Endothelial cell of umbilical vein (primary cell): ENCODE data around the gene EML3. TPM values are rescaled to one million over a fixed set of nuclear protein-coding genes. Genes with fewer than 3 reads are reported as not detected.

Experiments
- BruUV-seq: library from RNA; stranded (reverse); fragments of 400-500 nt; replicated peaks from 2 replicates; lab custom pipeline; 2021; lab: Mats Ljungman, UMichigan
- CTCF ChIA-PET: fragments of 300-600, 350-600 bp; sonication (Branson Sonifier 250); formaldehyde crosslinking; loops from one replicate; lab custom pipeline; 2021; ENCODE audit warnings: antibody characterized with exemption, inconsistent platforms; lab: Charles Lee
- POLR2A ChIA-PET: fragments of 300-600, 350-600 bp; sonication (Branson Sonifier 250); formaldehyde crosslinking; loops from one replicate; lab custom pipeline; 2021; ENCODE audit warnings: antibody characterized with exemption, inconsistent platforms; lab: Charles Lee
- DNase-seq: peaks from one replicate; pipeline ENCODE4 v3.0.0-alpha.2; 2011; ENCODE audit warnings: low read depth, low spot score
- FAIRE-seq: peaks from 2 replicates; lab custom pipeline; 2011; peaks lifted over from hg19 to GRCh38; lab: Jason Lieb, UNC
- H2AFZ ChIP-seq: 2 replicates; pipeline ENCODE4 v1.6.0; 2012; ENCODE audit warnings: low read depth, low read length, control low read depth, inconsistent platforms
- H3K27ac ChIP-seq: 2 replicates; pipeline ENCODE4 v1.5.1; 2011; ENCODE audit warnings: low read depth, mild to moderate bottlenecking, control low read depth, low read length, moderate library complexity; ENCODE audit not compliant: insufficient read depth
- H3K27me3 ChIP-seq, 2 experiments: 2 replicates each; pipeline versions ENCODE4 v1.6.0 to v1.6.1; 2011; ENCODE audit warnings: low read length in 2 of 2, mixed read lengths in 1 of 2; ENCODE audit not compliant: control insufficient read depth in 2 of 2, insufficient read depth in 2 of 2
- H3K36me3 ChIP-seq, 2 experiments: 2 replicates in 1 of 2; 3 replicates in 1 of 2; pipeline ENCODE4 v1.5.1; 2011; ENCODE audit warnings: low read length in 2 of 2, mild to moderate bottlenecking in 1 of 2, moderate library complexity in 1 of 2; ENCODE audit not compliant: control insufficient read depth in 2 of 2, insufficient read depth in 2 of 2; ENCODE audit errors: extremely low read depth in 1 of 2
- H3K4me1 ChIP-seq: 3 replicates; pipeline ENCODE4 v1.5.1; 2011; ENCODE audit warnings: mild to moderate bottlenecking, low read length; ENCODE audit not compliant: control insufficient read depth, insufficient read depth; ENCODE audit errors: extremely low read depth
- H3K4me2 ChIP-seq: 2 replicates; pipeline ENCODE4 v1.6.1; 2011; ENCODE audit warnings: low read length, control low read depth, mixed read lengths; ENCODE audit not compliant: insufficient read depth
- H3K4me3 ChIP-seq, 3 experiments: fragments of 200-600 bp in 1 of 3; sonication (generic), shearing (Covaris generic) in 1 of 3; replicated peaks in 1 of 3; 2 replicates each; pipeline ENCODE4 v1.5.1; 2011 to 2016; ENCODE audit warnings: control low read depth in 3 of 3, low read length in 3 of 3, mild to moderate bottlenecking in 2 of 3, inconsistent platforms in 1 of 3, low read depth in 1 of 3, moderate library complexity in 1 of 3; ENCODE audit not compliant: insufficient read depth in 1 of 3
- H3K79me2 ChIP-seq: 2 replicates; pipeline ENCODE4 v1.6.0; 2012; ENCODE audit warnings: low read length, inconsistent platforms; ENCODE audit not compliant: control insufficient read depth, insufficient read depth
- H3K9ac ChIP-seq: replicated peaks from 2 replicates; pipeline ENCODE3; 2011; ENCODE audit warnings: low read length, control low read depth; ENCODE audit not compliant: insufficient read depth; ENCODE audit errors: extremely low read depth
- H3K9me1 ChIP-seq: replicated peaks from 3 replicates; pipeline ENCODE4 v1.6.0; 2011; ENCODE audit warnings: mild to moderate bottlenecking, low read length; ENCODE audit not compliant: control insufficient read depth, insufficient read depth; ENCODE audit errors: extremely low read depth
- H3K9me3 ChIP-seq: replicated peaks from 2 replicates; pipeline ENCODE4 v1.5.1; 2012; ENCODE audit warnings: low read length, inconsistent platforms; ENCODE audit not compliant: control insufficient read depth, insufficient read depth
- H4K20me1 ChIP-seq: replicated peaks from 2 replicates; pipeline ENCODE3; 2011; ENCODE audit warnings: mild to moderate bottlenecking, low read length; ENCODE audit not compliant: control insufficient read depth, insufficient read depth; ENCODE audit errors: extremely low read depth
- EZH2 ChIP-seq: IDR thresholded peaks from 2 replicates; pipeline ENCODE4 v1.6.1; 2012; ENCODE audit warnings: borderline replicate concordance, low read depth, mild to moderate bottlenecking, moderate library complexity, low read length, inconsistent platforms; ENCODE audit not compliant: severe bottlenecking
- FOS ChIP-seq: IDR thresholded peaks from 2 replicates; pipeline ENCODE4 v1.6.1; 2011; ENCODE audit warnings: mild to moderate bottlenecking, low read length, moderate library complexity, borderline replicate concordance; ENCODE audit not compliant: insufficient read depth
- GATA2 ChIP-seq: IDR thresholded peaks from 2 replicates; pipeline ENCODE4 v1.7.0; 2011; ENCODE audit warnings: low read depth, mild to moderate bottlenecking, moderate library complexity, mixed read lengths, low read length; ENCODE audit not compliant: insufficient read length, insufficient read depth
- JUN ChIP-seq: IDR thresholded peaks from 2 replicates; pipeline ENCODE4 v1.6.1; 2011; ENCODE audit warnings: borderline replicate concordance, low read depth; ENCODE audit not compliant: insufficient read length, insufficient read depth
- MYC ChIP-seq: IDR thresholded peaks from one replicate; pipeline ENCODE4 v1.6.1; 2011; ENCODE audit warnings: mild to moderate bottlenecking, low read depth, low read length
- POLR2A ChIP-seq: IDR thresholded peaks from 2 replicates; pipeline ENCODE4 v1.6.1; 2012; ENCODE audit warnings: low read depth, mild to moderate bottlenecking, control low read depth, low read length
- POLR2AphosphoS5 ChIP-seq: IDR thresholded peaks from 2 replicates; pipeline ENCODE4 v1.6.1; 2012; ENCODE audit warnings: low read depth, mild to moderate bottlenecking, control low read depth, low read length, moderate library complexity; ENCODE audit not compliant: insufficient read depth
- dilution Hi-C: fragments of 300-500 bp; cut with MboI; formaldehyde crosslinking; loops from one replicate; pipeline ENCODE4 v1.15.0; 2019; ENCODE audit warnings: low sequenced_read_pairs; ENCODE audit not compliant: extremely low pct_ligation_motif_present
- intact Hi-C: fragments of 100-400 bp; cut with micrococcal nuclease; formaldehyde crosslinking; loops from one replicate; pipeline ENCODE4 v1.10.0; 2022
- polyA plus RNA-seq, 4 experiments: library from polyadenylated mRNA; depleted of rRNA in 3 of 4; stranded (reverse) in 3 of 4; unstranded in 1 of 4; fragments of >200 nt; gene quantifications; 2 replicates each; pipeline versions ENCODE4 v1.2.1 to v1.2.3, GENCODE V29; 2011 to 2012; ENCODE audit warnings: missing spikeins in 1 of 4
- total RNA-seq: library from RNA; stranded (reverse); gene quantifications from 2 replicates; pipeline ENCODE4 v1.2.3, GENCODE V29; 2021
- TF ChIP-seq, protein P1 (sequence below): IDR thresholded peaks from 2 replicates; pipeline ENCODE4 v1.6.1; 2011; ENCODE audit not compliant: insufficient read depth, insufficient read length
- TF ChIP-seq, protein P2 (sequence below), 2 donors: IDR thresholded peaks; 1 replicate in 1 of 2; 2 replicates in 1 of 2; pipeline ENCODE4 v1.5.1; 2011; ENCODE audit warnings: low read length in 2 of 2, mild to moderate bottlenecking in 2 of 2, moderate library complexity in 2 of 2, control low read depth in 1 of 2, inconsistent platforms in 1 of 2, low read depth in 1 of 2; ENCODE audit not compliant: insufficient read depth in 1 of 2; ENCODE audit errors: extremely low read depth in 1 of 2

EML3 gene
- total and polyA plus RNA-seq, 2 donors (not counting 3 experiments of a cell fraction or from before 2014, with no cell fraction given): 75.7 to 101 TPM

DNA sequence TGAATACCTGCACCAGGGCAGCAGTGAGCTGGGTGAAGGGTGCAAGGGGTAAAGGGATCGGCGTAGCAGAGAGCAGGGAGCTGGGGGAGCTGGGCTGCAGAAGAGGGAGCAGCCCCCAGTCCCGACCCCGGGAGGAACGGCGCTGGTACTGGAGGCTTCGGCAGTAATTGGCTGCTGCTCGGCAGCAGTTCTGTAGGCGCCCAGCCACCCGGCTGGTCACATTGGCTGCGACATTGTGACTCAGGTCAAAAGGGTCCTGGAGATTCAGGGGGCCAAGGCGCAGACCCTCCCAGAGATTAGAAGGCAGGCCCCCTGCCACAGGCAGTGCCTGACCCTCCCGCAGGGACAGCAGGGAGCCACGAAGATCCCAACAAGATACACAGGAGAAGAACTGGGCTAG is 36.7 kb downstream of the EML3 start:
- FAIRE-seq (no peak), DNase-seq (no peak)
- Histone ChIP-seq H3K4me3 (peak overlapping the region in 2 of 3 experiments; percentile 50 to 73), H2AFZ (no peak overlapping the region), H3K9me1 (no peaks in the 10 kb centered on the region), H3K27ac (peak overlapping the region; percentile 99), H3K27me3 (no peaks in the 10 kb centered on the region), H3K36me3 (peaks cover 8 to 12% of the 10 kb centered on the region in 2 experiments), H3K79me2 (peaks cover 48% of the 10 kb centered on the region), H4K20me1 (no peaks in the 10 kb centered on the region), H3K4me2 (peak overlapping the region; percentile 62), H3K9me3 (no peaks in the 10 kb centered on the region), H3K9ac (peak overlapping the region; percentile 93), H3K4me1 (peaks cover 57% of the 10 kb centered on the region)
- POLR2A ChIA-PET: interaction anchor here (5.7 kb wide), 1 partner anchor 16 kb away, joined by 75 read pairs; the partner anchor contains the start of gene TUT1
- dilution Hi-C loops (no loop called here), intact Hi-C loops (no loop called here)
- CTCF ChIA-PET: interaction anchor here (0.8 to 2.8 kb wide), 4 partner anchors 13 to 151 kb away, joined by 3 to 17 read pairs (median 6); partner anchors contain the start of gene TUT1
- TF ChIP-seq JUN (no peak), POLR2AphosphoS5 (no peak), POLR2A (no peak), FOS (no peak), MYC (no peak), GATA2 (no peak), EZH2 (no peak)
- TF ChIP-seq, protein P1, sequence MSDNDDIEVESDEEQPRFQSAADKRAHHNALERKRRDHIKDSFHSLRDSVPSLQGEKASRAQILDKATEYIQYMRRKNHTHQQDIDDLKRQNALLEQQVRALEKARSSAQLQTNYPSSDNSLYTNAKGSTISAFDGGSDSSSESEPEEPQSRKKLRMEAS: no peak
- TF ChIP-seq, protein P2, sequence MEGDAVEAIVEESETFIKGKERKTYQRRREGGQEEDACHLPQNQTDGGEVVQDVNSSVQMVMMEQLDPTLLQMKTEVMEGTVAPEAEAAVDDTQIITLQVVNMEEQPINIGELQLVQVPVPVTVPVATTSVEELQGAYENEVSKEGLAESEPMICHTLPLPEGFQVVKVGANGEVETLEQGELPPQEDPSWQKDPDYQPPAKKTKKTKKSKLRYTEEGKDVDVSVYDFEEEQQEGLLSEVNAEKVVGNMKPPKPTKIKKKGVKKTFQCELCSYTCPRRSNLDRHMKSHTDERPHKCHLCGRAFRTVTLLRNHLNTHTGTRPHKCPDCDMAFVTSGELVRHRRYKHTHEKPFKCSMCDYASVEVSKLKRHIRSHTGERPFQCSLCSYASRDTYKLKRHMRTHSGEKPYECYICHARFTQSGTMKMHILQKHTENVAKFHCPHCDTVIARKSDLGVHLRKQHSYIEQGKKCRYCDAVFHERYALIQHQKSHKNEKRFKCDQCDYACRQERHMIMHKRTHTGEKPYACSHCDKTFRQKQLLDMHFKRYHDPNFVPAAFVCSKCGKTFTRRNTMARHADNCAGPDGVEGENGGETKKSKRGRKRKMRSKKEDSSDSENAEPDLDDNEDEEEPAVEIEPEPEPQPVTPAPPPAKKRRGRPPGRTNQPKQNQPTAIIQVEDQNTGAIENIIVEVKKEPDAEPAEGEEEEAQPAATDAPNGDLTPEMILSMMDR (IDR thresholded peaks at IDR 0.05; ENCODE audit: extremely low read depth in 1 of 2, insufficient read depth in 1 of 2, low read depth in 1 of 2, low read length in 2 of 2): no peak
- no TSS peak for BruUV-seq
